ENCODE data around the gene ZBTB7C.

DNA sequence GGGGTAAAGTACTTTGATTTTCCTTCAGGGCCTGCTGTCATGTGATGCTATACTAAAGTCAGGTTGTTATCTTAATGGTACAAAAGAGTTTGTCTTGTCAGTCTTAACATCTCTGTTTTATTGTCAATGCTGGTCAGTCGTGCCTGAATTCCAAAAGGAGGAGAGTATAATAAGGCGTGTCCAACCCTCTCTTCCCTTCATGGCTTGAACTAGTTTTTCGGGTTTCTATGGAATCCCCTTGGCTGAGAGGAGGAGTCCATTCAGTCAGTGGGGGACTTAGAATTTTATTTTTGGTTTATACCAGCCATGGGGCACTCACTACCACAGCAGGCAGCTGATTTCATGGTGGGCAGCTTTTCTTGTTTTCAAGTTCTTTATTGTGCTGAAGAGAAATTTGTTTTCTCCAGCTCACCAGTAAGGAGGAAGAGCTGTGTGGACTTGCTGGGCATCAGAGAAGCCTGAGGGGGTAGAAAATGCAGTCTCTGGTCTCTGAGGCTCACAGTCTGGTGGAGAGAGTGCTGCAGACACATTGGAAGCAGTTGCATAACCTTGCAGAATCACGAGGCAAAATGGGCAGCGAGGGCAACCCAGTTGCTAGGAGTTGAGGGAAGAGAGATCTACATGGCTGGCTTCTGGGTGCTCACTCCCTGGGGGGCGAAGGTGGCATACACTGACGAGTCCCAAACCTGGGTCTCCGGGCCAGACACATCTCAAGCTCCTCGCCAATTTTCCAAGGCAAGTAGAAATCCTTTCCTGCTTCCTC lies 193.1 kb downstream of the ZBTB7C start:
- TF ChIP-seq JUNB (IDR thresholded peaks at IDR 0.05) (no peak), POLR2AphosphoS5 (IDR thresholded peaks at IDR 0.05; ENCODE audit: low read length) (no peak), NBN (IDR thresholded peaks at IDR 0.05) (no peak), SREBF2 (IDR thresholded peaks at IDR 0.05; ENCODE audit: low read length) (no peak), JUND (IDR thresholded peaks at IDR 0.05; ENCODE audit: low read depth, low read length) (no peak), PAX5 (IDR thresholded peaks at IDR 0.05; ENCODE audit: borderline replicate concordance, low read depth, low read length) (no peak), HDAC2 (IDR thresholded peaks at IDR 0.05) (no peak), RELA (IDR thresholded peaks at IDR 0.05; ENCODE audit: borderline replicate concordance, partially characterized antibody) (no peak), CBX5 (IDR thresholded peaks at IDR 0.05; ENCODE audit: low read depth) (no peak)
- TF ChIP-seq, protein P1, sequence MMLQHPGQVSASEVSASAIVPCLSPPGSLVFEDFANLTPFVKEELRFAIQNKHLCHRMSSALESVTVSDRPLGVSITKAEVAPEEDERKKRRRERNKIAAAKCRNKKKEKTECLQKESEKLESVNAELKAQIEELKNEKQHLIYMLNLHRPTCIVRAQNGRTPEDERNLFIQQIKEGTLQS (IDR thresholded peaks at IDR 0.05; ENCODE audit: borderline replicate concordance, extremely low read depth, low read depth, low read length), result no peak
- TF ChIP-seq, protein P2, sequence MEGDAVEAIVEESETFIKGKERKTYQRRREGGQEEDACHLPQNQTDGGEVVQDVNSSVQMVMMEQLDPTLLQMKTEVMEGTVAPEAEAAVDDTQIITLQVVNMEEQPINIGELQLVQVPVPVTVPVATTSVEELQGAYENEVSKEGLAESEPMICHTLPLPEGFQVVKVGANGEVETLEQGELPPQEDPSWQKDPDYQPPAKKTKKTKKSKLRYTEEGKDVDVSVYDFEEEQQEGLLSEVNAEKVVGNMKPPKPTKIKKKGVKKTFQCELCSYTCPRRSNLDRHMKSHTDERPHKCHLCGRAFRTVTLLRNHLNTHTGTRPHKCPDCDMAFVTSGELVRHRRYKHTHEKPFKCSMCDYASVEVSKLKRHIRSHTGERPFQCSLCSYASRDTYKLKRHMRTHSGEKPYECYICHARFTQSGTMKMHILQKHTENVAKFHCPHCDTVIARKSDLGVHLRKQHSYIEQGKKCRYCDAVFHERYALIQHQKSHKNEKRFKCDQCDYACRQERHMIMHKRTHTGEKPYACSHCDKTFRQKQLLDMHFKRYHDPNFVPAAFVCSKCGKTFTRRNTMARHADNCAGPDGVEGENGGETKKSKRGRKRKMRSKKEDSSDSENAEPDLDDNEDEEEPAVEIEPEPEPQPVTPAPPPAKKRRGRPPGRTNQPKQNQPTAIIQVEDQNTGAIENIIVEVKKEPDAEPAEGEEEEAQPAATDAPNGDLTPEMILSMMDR (IDR thresholded peaks at IDR 0.05 in 2 of 3, conservative IDR thresholded peaks at IDR 0.05 in 1 of 3; ENCODE audit: control insufficient read depth in 2 of 3, extremely low read depth in 1 of 3, insufficient read depth in 1 of 3, low read depth in 3 of 3, low read length in 3 of 3), result no peak
- TF ChIP-seq, protein P3, sequence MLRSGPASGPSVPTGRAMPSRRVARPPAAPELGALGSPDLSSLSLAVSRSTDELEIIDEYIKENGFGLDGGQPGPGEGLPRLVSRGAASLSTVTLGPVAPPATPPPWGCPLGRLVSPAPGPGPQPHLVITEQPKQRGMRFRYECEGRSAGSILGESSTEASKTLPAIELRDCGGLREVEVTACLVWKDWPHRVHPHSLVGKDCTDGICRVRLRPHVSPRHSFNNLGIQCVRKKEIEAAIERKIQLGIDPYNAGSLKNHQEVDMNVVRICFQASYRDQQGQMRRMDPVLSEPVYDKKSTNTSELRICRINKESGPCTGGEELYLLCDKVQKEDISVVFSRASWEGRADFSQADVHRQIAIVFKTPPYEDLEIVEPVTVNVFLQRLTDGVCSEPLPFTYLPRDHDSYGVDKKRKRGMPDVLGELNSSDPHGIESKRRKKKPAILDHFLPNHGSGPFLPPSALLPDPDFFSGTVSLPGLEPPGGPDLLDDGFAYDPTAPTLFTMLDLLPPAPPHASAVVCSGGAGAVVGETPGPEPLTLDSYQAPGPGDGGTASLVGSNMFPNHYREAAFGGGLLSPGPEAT (IDR thresholded peaks at IDR 0.05; ENCODE audit: low read depth), result no peak
- TF ChIP-seq, protein P4, sequence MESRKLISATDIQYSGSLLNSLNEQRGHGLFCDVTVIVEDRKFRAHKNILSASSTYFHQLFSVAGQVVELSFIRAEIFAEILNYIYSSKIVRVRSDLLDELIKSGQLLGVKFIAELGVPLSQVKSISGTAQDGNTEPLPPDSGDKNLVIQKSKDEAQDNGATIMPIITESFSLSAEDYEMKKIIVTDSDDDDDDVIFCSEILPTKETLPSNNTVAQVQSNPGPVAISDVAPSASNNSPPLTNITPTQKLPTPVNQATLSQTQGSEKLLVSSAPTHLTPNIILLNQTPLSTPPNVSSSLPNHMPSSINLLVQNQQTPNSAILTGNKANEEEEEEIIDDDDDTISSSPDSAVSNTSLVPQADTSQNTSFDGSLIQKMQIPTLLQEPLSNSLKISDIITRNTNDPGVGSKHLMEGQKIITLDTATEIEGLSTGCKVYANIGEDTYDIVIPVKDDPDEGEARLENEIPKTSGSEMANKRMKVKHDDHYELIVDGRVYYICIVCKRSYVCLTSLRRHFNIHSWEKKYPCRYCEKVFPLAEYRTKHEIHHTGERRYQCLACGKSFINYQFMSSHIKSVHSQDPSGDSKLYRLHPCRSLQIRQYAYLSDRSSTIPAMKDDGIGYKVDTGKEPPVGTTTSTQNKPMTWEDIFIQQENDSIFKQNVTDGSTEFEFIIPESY (IDR thresholded peaks at IDR 0.05), result no peak

Data from GM12878 (cell line).